Neural crest cell (in vitro differentiated cells): ENCODE results near the gene PRKCZ. TPM values are rescaled to one million over a fixed set of nuclear protein-coding genes. Genes with fewer than 3 reads are reported as not detected.
"Not testable (repeated sequence)": the region's sequence is repeated elsewhere in the genome, so short reads cannot be mapped to it uniquely, and the experiment has no call there.

ENCODE experiments used
- DNase-seq: peaks from one replicate; pipeline ENCODE4 v3.0.0; 2021; ENCODE audit warnings: low read depth, mixed read lengths, low spot score
- H3K27ac Mint-ChIP-seq: one replicate; pipeline ENCODE4 v1.8.0; 2021; ENCODE audit warnings: mild to moderate bottlenecking, mixed read lengths; ENCODE audit not compliant: unreplicated experiment
- H3K27me3 Mint-ChIP-seq: 2 replicates; pipeline ENCODE4 v1.8.0; 2021; ENCODE audit warnings: low read depth, mild to moderate bottlenecking, mixed read lengths
- H3K36me3 Mint-ChIP-seq: 2 replicates; pipeline ENCODE4 v1.8.0; 2021; ENCODE audit warnings: low read depth, mild to moderate bottlenecking, mixed read lengths
- H3K4me1 Mint-ChIP-seq: 2 replicates; pipeline ENCODE4 v1.8.0; 2021; ENCODE audit warnings: mixed read lengths
- H3K4me3 Mint-ChIP-seq: one replicate; pipeline ENCODE4 v1.8.0; 2021; ENCODE audit warnings: mild to moderate bottlenecking, mixed read lengths
- H3K9me3 Mint-ChIP-seq: 2 replicates; pipeline ENCODE4 v1.8.0; 2021; ENCODE audit warnings: mixed read lengths
- CTCF ChIP-seq: fragments of 200-600 bp; sonication (generic); conservative IDR thresholded peaks from 2 replicates; pipeline ENCODE4 v1.5.0; 2021; ENCODE audit warnings: antibody characterized with exemption, mild to moderate bottlenecking
- total RNA-seq: library from RNA; stranded (reverse); gene quantifications from 2 replicates; pipeline ENCODE4 v1.2.1, GENCODE V29; 2021

PRKCZ gene
- total RNA-seq, 1 donor from 2014 or later = 8.6 TPM

DNA sequence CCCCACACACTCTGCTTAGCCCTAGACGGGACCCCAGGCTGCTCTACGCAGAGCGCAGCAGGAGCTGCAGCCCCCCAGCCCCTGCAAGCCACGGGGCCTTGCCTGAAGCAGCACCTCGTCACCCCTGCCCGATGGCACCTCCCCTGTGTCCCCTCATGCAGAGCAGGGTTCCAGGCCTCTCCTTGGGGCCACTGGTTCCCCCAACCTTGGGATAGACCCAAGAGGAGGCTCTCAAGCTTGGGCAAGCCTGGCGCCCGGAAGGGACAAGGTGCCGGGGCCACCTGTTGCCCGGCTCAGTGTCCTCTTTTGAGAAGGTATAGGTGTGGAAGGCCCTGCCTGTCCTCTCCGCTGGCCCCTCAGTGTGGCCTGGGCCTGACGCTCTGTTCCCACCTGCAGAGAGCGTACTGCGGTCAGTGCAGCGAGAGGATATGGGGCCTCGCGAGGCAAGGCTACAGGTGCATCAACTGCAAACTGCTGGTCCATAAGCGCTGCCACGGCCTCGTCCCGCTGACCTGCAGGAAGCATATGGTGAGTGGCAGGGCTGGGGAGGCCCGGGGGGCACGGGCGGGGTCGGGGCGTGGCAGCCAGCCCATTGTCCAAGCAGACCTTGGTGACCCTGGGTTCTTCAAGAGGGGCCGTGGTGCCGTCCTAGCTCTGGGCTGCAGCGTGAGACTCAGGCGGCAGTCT, 93.7 kb downstream of the PRKCZ start:
- Mint-ChIP-seq H3K9me3 (no peaks in the 10 kb centered on the region), H3K27ac (no peak overlapping the region), H3K4me1 (peaks cover 6% of the 10 kb centered on the region), H3K4me3 (no peak overlapping the region), H3K36me3 (no peaks in the 10 kb centered on the region), H3K27me3 (peaks cover 6% of the 10 kb centered on the region)
- TF ChIP-seq CTCF = no peak
- no peak for DNase-seq

DNA sequence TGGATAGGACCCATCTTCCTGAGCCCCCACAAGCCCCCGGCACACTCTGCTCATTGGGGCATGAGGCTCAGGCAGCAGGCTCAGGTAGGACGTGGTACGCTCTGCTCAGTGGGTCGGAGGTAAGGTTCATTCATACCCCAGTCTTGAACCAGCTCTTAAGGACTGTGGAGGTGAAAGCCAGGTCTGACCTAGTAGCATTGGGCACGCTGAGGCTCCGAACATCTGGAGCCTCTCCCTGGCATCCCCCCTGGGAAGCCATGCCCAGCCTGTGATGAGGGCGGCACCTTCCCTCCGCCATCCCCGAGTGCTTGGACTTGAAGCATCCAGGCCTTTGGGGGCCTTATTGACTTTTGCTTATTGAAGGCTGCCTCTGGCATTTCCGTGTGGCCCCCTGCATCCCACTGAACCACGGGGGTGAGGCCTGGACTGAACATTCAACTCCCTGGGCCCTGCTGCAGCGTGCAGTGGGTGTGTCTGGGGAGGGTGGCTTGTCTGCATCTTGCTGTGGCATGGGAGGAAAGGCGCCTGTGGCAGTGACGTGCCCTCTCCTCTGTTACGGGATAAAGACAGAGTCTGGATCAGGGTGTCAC, 94.4 kb downstream of the PRKCZ start:
- Mint-ChIP-seq H3K9me3 (no peaks in the 10 kb centered on the region), H3K27me3 (peaks cover 6% of the 10 kb centered on the region), H3K4me1 (peaks cover 6% of the 10 kb centered on the region), H3K4me3 (no peak overlapping the region), H3K36me3 (no peaks in the 10 kb centered on the region), H3K27ac (no peak overlapping the region)
- no peak for DNase-seq
- no peak for TF ChIP-seq CTCF

DNA sequence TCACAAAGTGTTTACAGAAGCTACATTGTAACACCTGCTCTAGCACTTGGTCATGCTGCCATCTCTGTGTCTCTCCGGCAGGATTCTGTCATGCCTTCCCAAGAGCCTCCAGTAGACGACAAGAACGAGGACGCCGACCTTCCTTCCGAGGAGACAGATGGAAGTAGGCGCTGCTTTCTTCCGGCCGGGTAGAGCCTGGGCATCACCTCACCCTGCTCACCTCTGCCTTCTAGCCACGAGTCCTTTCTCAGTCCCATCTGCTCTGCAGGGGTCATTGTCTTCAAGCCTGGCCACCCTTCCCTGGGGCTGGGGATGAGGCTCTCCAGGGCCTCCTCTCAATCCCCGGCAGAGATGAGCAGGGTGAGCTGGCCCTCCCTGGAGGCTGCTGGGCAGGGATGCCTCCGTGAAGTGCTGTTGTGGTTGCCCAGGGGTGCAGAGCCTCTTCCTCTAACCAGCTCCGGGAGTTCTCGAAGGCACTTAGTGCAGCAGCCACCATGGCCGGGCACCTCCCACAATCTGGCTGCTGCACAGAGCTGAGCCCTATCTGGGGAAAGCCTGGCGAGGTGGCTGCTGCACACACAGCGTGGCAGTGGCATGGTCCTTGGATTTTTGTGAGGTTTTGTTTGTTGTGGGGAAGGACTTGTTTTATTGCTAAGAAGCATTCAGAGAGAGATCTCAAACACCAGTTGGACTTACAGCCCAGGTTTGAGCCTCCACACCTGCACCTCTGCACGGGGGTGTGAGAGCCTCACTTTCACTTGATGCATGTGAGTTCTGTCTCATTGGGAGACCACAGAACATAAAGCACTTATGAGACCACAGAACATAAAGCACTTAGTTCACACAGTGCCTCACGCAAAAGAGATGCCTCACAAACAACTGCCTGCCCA, 96.0 kb downstream of the PRKCZ start:
- H3K27me3 Mint-ChIP-seq = no peaks in the 10 kb centered on the region
- no peak overlapping the region for H3K4me3 Mint-ChIP-seq
- DNase-seq = no peak
- H3K4me1 Mint-ChIP-seq = no peaks in the 10 kb centered on the region
- no peak for TF ChIP-seq CTCF
- H3K27ac Mint-ChIP-seq = no peak overlapping the region
- no peaks in the 10 kb centered on the region for H3K9me3 Mint-ChIP-seq
- no peaks in the 10 kb centered on the region for H3K36me3 Mint-ChIP-seq

DNA sequence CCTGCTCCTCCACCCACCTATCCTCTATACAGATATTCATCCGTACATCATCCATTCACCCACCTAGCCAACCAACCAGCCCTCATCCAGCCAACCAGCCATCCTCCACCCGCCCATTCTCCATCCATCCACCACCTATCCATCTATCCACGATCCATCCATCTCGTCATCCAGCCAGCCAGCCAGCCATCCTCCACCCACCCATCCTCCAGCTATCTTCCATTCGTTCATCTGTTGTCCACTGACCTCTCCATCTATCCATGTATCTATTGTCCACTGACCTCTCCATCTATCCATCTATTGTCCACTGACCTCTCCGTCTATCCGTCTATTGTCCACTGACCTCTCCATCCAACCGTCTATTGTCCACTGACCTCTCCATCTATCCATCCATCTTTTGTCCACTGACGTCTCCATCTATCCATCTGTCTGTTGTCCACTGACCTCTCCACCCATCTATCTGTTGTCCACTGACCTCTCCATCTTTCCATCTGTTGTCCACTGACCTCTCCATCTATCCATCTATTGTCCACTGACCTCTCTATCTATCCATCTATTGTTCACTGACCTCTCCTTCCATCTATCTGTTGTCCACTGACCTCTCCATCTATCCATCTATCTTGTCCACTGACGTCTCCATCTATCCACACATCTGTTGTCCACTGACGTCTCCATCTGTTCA, 96.8 kb downstream of the PRKCZ start:
- DNase-seq = no peak
- Mint-ChIP-seq H3K9me3 (no peaks in the 10 kb centered on the region), H3K27me3 (no peaks in the 10 kb centered on the region), H3K27ac (no peak overlapping the region), H3K4me3 (no peak overlapping the region), H3K36me3 (no peaks in the 10 kb centered on the region), H3K4me1 (no peaks in the 10 kb centered on the region)
- no peak for TF ChIP-seq CTCF

- H3K4me1 Mint-ChIP-seq, H3K9me3 Mint-ChIP-seq, H3K36me3 Mint-ChIP-seq, H3K27ac Mint-ChIP-seq, H3K4me3 Mint-ChIP-seq, H3K27me3 Mint-ChIP-seq, DNase-seq: not testable (repeated sequence)
Measured at GRCh38 chr1:2147869-2148268, 97.7 kb downstream of the PRKCZ start.
